T-helper 2 cell (primary cell): Measurements from ENCODE around the gene MIGA2.

ENCODE experiments used
- DNase-seq, 5 experiments: peaks; one replicate each; pipeline versions ENCODE4 v3.0.0 to v3.0.0-alpha.2; 2012 to 2022

MIGA2 gene

DNA sequence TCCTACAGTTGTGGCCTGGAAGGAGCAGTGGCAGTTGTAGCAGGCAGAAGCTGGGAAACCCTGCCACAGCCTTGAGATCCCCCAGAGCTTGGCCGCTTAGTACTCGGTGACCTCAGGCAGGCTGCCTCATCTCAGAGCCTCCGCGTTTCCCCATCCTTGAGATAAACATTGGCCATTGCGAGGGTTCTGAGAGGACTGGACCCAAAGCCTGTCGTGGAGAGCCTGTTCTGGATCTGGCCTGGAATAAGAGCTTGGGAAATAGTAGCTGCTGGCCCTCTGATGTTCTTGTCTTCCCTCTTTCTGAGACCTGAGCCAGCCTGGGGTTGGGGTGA is 1.3 kb downstream of the MIGA2 start:
- no peak for DNase-seq

DNA sequence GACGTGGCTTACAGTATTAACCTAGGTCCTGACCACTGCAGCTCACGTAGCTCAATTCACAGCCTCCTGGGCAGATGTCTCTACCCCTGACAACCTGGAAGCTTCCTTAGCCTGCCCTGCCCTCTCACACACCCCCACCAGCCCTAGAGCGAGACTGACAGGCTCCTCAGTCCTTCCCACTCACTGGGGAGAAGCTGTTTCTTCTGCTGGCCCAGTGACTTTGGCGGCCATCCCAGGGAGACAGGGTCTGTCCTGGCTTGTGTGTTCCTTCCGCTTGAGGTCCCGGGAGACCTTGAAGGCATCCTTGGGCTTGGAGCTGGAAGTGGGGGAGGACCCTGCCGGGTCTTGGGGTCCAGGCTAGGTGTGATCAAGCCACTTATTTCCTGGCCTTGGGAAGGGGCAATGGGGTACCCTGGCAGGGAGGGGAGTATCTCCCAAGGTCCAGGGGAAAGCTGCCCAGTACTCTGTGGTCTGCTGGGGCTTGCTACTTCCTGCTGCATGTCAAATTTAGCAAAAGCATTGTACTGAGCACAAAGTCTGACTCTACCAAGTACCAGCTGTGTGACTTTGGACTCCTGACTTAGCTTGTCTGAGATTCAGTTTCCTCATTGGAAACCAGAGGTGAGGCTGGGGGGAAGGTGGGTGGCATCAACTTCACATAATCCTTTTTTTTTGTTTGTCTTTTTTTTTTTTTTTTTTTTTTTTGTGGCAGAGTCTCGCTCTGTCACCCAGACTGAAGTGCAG is 1.9 kb downstream of the MIGA2 start:
- no peak for DNase-seq

- no peak for DNase-seq
Observed at GRCh38 chr9:129040113-129040643, 3.8 kb downstream of the MIGA2 start.

DNA sequence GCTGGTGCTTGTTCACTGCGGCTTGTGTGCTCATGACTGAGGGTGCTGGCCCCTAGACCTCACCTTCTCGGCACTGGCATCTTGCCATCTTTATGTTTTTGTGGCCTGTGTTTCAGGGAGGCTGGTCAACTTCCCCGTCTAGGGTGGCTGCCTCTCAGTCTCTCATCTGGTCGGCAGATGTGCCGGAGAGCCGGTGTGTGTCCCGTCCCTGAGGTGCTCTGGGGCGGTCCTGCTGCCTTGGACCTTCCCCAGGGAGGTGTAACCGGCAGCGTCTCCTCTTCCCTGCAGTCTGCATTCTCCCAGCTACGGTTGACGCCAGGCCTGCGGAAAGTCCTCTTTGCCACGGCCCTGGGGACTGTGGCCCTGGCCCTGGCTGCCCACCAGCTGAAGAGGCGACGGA is 5.6 kb downstream of the MIGA2 start:
- DNase-seq = no peak

DNA sequence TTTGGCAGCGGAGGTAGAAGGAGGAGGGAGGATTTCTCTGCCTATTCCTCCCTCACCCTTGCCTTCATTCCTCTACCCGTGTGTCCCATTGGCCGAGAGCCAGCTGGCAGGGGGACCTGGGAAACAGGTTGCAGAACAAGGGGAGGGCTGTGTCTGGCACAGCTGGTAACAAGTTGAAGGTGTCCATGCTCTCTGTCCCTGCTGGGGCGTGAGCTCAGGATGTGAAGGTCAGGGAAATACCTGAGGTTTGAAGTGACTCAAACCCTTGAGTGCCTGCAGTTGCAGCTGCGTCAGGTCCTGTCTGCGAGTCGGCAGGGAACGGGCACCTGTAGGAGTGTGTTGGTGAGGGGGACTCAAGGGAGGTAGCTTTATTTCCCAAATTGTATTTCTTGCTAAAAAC is 16.2 kb downstream of the MIGA2 start:
- no peak for DNase-seq

- DNase-seq = no peak
Observed at GRCh38 chr9:129053020-129053419, 16.6 kb downstream of the MIGA2 start.

- no peak for DNase-seq
Observed at GRCh38 chr9:129054163-129054851, 17.9 kb downstream of the MIGA2 start.

GRCh38 chr9:129058965-129059795 is 22.8 kb downstream of the MIGA2 start:
- no peak for DNase-seq

GRCh38 chr9:129059796-129060785 is 23.7 kb downstream of the MIGA2 start:
- no peak for DNase-seq

DNA sequence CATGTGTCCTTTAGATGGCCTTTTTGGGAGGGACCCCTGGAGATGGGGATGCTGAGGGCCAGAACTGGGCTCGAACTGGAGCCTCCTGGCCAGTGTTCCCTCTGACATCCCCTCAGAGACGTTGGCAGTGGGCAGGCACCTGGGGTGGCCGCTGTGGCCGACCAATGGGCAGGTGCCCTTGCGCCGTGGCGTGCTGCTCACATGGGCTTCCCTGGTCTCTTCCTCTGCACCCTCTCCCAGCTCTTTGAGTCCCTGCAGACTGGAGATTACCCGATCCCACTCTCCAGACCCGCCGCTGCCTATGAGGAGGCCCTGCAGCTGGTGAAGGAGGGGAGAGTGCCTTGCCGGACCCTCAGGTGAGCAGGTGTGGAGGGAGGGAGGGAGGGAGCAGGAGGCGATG is 24.6 kb downstream of the MIGA2 start:
- no peak for DNase-seq

GRCh38 chr9:129063061-129063460 is 26.6 kb downstream of the MIGA2 start:
- DNase-seq = no peak

GRCh38 chr9:129064499-129064908 is 28.1 kb downstream of the MIGA2 start:
- DNase-seq = no peak

GRCh38 chr9:129068110-129068509 is 31.7 kb downstream of the MIGA2 start:
- DNase-seq = no peak

- DNase-seq = peak in 3 of 5 experiments; percentile 20 to 80 (median 67)
Observed at GRCh38 chr9:129068990-129069861, 32.8 kb downstream of the MIGA2 start.

DNA sequence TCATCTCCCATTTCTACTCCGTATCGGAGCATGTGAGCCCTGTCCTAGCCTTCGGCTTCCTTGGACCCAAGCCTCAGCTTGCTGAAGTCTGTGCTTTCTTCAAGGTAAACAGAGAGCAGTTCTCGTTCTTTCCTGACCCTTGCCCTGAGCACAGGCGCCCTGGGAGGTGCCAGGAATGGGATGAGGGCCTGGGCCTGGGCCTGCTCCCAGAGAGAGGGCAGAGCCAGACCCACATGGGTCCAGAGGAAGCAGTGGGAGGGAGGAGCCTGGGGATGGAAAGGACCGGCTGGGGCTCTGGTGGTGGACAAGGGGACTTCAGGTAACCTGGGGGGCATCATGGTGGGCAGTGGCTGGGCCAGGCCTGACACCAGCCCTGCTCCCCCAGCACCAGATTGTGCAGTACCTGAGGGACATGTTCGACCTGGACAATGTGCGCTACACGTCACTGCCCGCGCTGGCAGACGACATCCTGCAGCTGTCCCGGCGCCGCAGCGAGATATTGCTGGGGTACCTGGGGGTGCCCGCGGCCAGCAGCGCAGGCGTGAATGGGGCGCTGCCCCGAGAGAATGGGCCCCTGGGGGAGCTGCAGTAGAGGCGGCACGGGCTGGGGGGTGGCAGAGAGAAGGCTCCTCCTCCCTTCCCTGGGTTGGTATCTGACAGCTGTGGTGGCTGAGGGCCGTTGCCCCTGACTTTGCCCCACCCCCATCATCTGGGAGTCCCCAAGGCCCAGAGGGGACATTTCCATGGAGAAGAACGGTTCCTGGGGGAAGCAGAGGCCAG is 33.6 kb downstream of the MIGA2 start:
- DNase-seq = no peak

- DNase-seq = no peak
Observed at GRCh38 chr9:129070696-129071525, 34.5 kb downstream of the MIGA2 start.

- peak in 2 of 5 experiments; percentile 43 to 70 for DNase-seq
Observed at GRCh38 chr9:129071526-129072126, 35.2 kb downstream of the MIGA2 start.

GRCh38 chr9:129072171-129072570 is 35.7 kb downstream of the MIGA2 start:
- no peak for DNase-seq

- peak in 2 of 5 experiments; percentile 72 to 75 for DNase-seq
Observed at GRCh38 chr9:129073404-129073803, 37.0 kb downstream of the MIGA2 start.
